ENCODE data around the gene KCNH1. TPM values are rescaled to one million over a fixed set of nuclear protein-coding genes. Genes with fewer than 3 reads are reported as not detected.
A peak's percentile ranks its signal among the peaks of the same experiment; 100 is the strongest.

KCNH1 gene
- total RNA-seq, 1 donor from 2014 or later, result under 0.01 TPM

DNA sequence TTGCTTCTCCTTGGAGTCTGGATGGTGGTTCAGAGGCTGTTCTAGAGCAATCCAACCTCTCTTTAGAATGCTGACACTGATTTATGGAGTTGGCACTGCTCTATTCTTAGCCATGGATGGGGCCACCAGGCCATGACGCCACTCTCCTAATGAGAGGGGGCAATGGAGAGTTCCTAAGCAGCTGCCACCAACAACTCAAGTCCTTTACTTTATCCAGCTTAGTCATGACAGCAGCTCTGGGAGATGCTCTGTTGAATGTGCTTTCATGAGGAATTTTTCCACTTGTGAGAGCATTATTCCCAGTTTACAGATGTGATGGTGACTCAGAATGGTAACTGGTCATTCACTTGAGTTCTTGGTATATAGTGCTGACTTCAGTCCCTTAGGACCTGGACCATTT, 438.9 kb downstream of the KCNH1 start:
- TF ChIP-seq, protein P1, sequence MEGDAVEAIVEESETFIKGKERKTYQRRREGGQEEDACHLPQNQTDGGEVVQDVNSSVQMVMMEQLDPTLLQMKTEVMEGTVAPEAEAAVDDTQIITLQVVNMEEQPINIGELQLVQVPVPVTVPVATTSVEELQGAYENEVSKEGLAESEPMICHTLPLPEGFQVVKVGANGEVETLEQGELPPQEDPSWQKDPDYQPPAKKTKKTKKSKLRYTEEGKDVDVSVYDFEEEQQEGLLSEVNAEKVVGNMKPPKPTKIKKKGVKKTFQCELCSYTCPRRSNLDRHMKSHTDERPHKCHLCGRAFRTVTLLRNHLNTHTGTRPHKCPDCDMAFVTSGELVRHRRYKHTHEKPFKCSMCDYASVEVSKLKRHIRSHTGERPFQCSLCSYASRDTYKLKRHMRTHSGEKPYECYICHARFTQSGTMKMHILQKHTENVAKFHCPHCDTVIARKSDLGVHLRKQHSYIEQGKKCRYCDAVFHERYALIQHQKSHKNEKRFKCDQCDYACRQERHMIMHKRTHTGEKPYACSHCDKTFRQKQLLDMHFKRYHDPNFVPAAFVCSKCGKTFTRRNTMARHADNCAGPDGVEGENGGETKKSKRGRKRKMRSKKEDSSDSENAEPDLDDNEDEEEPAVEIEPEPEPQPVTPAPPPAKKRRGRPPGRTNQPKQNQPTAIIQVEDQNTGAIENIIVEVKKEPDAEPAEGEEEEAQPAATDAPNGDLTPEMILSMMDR (IDR thresholded peaks at IDR 0.05; ENCODE audit: insufficient read depth, low read length, severe bottlenecking), result no peak
- FAIRE-seq (no peak), DNase-seq (ENCODE audit: low read depth) (no peak)
- Histone ChIP-seq H3K27me3 (ENCODE audit: control insufficient read depth, insufficient read depth, low read length) (no peaks in the 10 kb centered on the region), H3K36me3 (ENCODE audit: control insufficient read depth, insufficient read depth, low read length) (no peaks in the 10 kb centered on the region), H3K4me3 (ENCODE audit: low read depth, low read length) (no peak overlapping the region)

DNA sequence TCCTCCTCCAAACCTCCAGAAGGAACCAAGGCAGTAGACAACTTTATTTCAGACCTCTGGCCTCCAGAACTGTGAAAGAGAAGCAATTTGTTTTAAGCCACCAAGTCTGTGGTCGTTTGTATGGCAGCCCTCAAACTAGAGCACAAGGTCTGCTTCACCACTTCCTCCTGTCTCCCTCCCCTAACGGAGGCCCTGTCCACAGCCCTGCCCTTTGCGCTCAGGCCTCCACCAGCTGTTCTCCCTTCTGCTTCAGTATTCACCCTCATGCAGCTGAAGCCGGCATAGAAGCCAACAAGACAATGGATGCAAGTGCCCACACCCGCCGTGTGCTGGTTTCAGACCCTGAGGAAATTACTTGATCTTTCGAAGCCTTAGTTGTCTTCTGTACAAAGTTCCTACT, 441.2 kb downstream of the KCNH1 start:
- H3K4me3 ChIP-seq (ENCODE audit: low read depth, low read length), result no peak overlapping the region
- H3K27me3 ChIP-seq (ENCODE audit: control insufficient read depth, insufficient read depth, low read length), result no peaks in the 10 kb centered on the region
- FAIRE-seq (peak; percentile 18), DNase-seq (ENCODE audit: low read depth) (no peak)
- no peaks in the 10 kb centered on the region for H3K36me3 ChIP-seq (ENCODE audit: control insufficient read depth, insufficient read depth, low read length)
- TF ChIP-seq, protein P1 (IDR thresholded peaks at IDR 0.05; ENCODE audit: insufficient read depth, low read length, severe bottlenecking), result no peak

DNA sequence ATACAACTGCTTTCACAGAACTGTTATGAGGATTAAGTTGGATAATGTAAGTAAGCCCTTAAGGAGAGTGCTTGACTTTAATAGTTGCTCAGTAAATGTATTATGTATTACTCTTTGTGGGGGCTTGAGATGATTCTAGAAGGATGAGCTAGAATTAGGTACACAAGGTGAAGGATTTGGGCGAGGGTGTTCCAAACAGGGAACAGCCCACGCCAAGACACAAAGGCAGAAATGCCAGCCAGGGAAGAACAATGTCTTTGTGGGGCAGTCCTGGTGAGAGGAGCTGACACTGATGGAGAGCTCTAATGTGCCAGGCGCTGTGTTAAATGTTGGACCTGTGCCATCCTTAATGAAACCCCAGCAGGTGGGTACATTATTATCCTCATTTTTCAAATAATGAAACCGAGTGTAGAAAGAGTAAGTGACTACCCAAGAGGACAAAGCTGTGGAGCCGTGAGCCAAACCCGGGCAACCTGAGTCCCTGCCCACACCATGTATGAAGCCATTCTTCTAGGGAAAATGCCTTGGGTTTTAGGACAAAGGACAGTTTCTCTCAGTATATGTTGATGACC, 442.8 kb downstream of the KCNH1 start:
- no peak overlapping the region for H3K4me3 ChIP-seq (ENCODE audit: low read depth, low read length)
- FAIRE-seq (no peak), DNase-seq (ENCODE audit: low read depth) (no peak)
- H3K27me3 ChIP-seq (ENCODE audit: control insufficient read depth, insufficient read depth, low read length), result no peaks in the 10 kb centered on the region
- H3K36me3 ChIP-seq (ENCODE audit: control insufficient read depth, insufficient read depth, low read length), result no peaks in the 10 kb centered on the region
- TF ChIP-seq, protein P1 (IDR thresholded peaks at IDR 0.05; ENCODE audit: insufficient read depth, low read length, severe bottlenecking), result no peak

DNA sequence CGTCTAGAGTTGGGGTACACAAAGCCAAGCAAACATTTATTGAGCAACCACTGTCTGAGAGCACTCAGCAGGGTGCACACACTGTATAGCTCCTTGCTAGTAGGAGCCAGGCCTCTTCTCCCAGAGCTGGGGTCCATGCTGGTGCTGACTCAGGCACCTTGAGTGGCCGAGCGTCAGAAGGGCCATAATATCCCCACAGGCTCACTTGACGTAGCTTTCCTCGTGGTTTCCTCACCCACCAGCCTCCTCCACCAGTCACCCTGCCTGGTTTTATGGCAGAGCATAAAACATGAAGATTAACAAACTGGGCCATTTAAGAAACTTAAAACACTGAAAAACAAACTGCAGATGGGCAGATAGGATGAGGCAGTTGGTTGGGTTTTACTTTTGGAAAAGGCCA, 443.7 kb downstream of the KCNH1 start:
- TF ChIP-seq, protein P1 (IDR thresholded peaks at IDR 0.05; ENCODE audit: insufficient read depth, low read length, severe bottlenecking), result no peak
- FAIRE-seq (no peak), DNase-seq (ENCODE audit: low read depth) (no peak)
- Histone ChIP-seq H3K36me3 (ENCODE audit: control insufficient read depth, insufficient read depth, low read length) (no peaks in the 10 kb centered on the region), H3K27me3 (ENCODE audit: control insufficient read depth, insufficient read depth, low read length) (no peaks in the 10 kb centered on the region), H3K4me3 (ENCODE audit: low read depth, low read length) (no peak overlapping the region)

DNA sequence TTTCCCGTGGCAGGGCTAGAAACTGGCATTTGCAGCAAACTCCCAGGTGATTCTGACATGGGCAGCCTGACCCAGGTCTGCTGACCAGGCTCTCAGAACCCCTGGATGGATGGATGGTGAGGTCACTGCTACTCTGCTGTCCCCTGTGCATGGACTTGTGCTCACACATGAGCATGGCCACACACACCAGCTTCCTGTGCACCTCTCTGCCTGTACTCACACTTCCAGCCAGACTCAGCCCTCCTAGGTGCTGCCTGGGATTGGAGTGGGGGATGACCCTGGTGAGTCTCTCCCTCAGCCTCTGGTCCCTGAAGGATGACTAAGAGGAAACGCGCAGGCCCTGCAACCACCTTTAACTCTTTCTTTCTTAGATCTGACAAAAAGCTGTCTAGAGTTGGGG, 444.1 kb downstream of the KCNH1 start:
- Histone ChIP-seq H3K36me3 (ENCODE audit: control insufficient read depth, insufficient read depth, low read length) (no peaks in the 10 kb centered on the region), H3K4me3 (ENCODE audit: low read depth, low read length) (no peak overlapping the region), H3K27me3 (ENCODE audit: control insufficient read depth, insufficient read depth, low read length) (no peaks in the 10 kb centered on the region)
- TF ChIP-seq, protein P1 (IDR thresholded peaks at IDR 0.05; ENCODE audit: insufficient read depth, low read length, severe bottlenecking), result no peak
- DNase-seq (ENCODE audit: low read depth) (no peak), FAIRE-seq (no peak)
